SK-N-MC (cell line): Measurements from ENCODE around the gene FCRL1.

Experiments used
- DNase-seq: peaks from one replicate; pipeline ENCODE4 v3.0.0-alpha.2; 2011; ENCODE audit warnings: low read depth, low spot score
- H3K27ac ChIP-seq: fragments of 200-600 bp; sonication (generic); 2 replicates; pipeline ENCODE4 v1.5.1; 2016; ENCODE audit warnings: mixed run types
- H3K36me3 ChIP-seq: fragments of 200-600 bp; sonication (generic); 2 replicates; pipeline ENCODE4 v1.6.1; 2017; ENCODE audit warnings: antibody characterized with exemption, low read length, mixed read lengths; ENCODE audit not compliant: insufficient read depth
- H3K4me3 ChIP-seq: fragments of 200-600 bp; sonication (generic); 2 replicates; pipeline ENCODE4 v1.5.1; 2016
- H3K9ac ChIP-seq: fragments of 200-600 bp; sonication (generic); 2 replicates; pipeline ENCODE4 v1.8.0; 2017; ENCODE audit warnings: mixed run types, mixed read lengths; ENCODE audit not compliant: insufficient read length
- H3K9me3 ChIP-seq: fragments of 200-600 bp; sonication (generic); 2 replicates; pipeline ENCODE4 v1.6.1; 2017; ENCODE audit warnings: low read depth, mild to moderate bottlenecking, antibody characterized with exemption, low read length, moderate library complexity, mixed read lengths
- EZH2 ChIP-seq: fragments of 200-600 bp; sonication (generic); IDR thresholded peaks from one replicate; pipeline ENCODE4 v1.6.1; 2017; ENCODE audit warnings: antibody characterized with exemption
- FOXP2 ChIP-seq: optimal IDR thresholded peaks from 2 replicates; pipeline ENCODE3; 2011; ENCODE audit warnings: mild to moderate bottlenecking, moderate library complexity; ENCODE audit not compliant: insufficient read depth; ENCODE audit errors: extremely low read length, control extremely low read depth
- POLR2AphosphoS5 ChIP-seq: IDR thresholded peaks from 2 replicates; pipeline ENCODE4 v1.6.1; 2012; ENCODE audit warnings: mild to moderate bottlenecking, low read depth, low read length, borderline replicate concordance

The FCRL1 gene

GRCh38 chr1:157776971-157777391 is 42.9 kb downstream of the FCRL1 start, which contains the start of gene FCRL2:
Gene FCRL2, minus strand, starts transcription at chr1:157777132. Its CDS starts 59 bp downstream, at chr1:157777073.
- no peak within 1 kb of the TSS for H3K4me3 ChIP-seq
- H3K36me3 ChIP-seq = no peaks in the 10 kb centered on the region
- TF ChIP-seq POLR2AphosphoS5 (no peak), EZH2 (no peak), FOXP2 (no peak)
- H3K9me3 ChIP-seq = no peaks in the 10 kb centered on the region
- no peak for DNase-seq
- H3K27ac ChIP-seq = no peak within 1 kb of the TSS
- no peak within 1 kb of the TSS for H3K9ac ChIP-seq

DNA sequence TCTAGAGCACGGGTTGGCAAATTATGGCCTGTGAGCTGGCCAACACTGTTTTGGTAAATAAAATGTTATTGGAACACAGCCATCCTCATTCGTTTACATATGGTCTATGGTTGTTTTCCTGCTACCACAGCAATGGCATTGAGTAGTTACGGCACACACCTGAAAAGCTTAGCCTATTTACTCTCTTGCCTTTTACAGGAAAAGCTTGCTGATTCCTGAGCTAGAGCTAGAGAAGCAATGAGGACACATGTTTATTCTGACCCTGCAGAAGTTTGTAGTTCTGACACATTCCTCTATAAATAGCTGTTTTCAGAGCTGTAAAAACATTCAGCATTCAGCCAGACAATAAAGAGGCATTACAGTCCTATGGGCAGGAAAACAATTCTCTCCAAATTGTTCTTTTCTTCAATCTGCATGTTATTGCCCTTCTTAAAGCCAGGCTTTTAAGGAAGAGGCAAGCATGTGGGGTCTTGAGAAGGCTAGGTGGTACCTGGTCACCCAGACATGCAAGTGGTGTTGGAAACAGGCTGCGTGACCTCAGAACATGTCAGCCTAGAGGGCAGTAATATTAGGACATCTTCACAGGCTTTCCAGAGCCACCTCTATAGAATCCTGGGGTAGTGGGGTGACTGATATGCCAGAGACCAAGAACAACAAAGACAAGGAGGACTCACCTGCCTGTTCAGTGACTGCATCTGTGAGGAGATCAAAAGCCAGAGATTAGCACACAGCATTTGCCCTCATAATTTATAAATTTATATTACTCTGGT is 44.6 kb downstream of the FCRL1 start:
- no peak for DNase-seq
- Histone ChIP-seq H3K4me3 (no peak overlapping the region), H3K27ac (no peak overlapping the region), H3K9ac (no peak overlapping the region), H3K36me3 (no peaks in the 10 kb centered on the region), H3K9me3 (no peaks in the 10 kb centered on the region)
- TF ChIP-seq EZH2 (no peak), FOXP2 (no peak), POLR2AphosphoS5 (no peak)

GRCh38 chr1:157774412-157774811 is 45.5 kb downstream of the FCRL1 start:
- H3K27ac ChIP-seq = no peak overlapping the region
- H3K9me3 ChIP-seq = no peaks in the 10 kb centered on the region
- TF ChIP-seq EZH2 (no peak), POLR2AphosphoS5 (no peak), FOXP2 (no peak)
- H3K4me3 ChIP-seq = no peak overlapping the region
- H3K9ac ChIP-seq = no peak overlapping the region
- DNase-seq = no peak
- H3K36me3 ChIP-seq = no peaks in the 10 kb centered on the region

DNA sequence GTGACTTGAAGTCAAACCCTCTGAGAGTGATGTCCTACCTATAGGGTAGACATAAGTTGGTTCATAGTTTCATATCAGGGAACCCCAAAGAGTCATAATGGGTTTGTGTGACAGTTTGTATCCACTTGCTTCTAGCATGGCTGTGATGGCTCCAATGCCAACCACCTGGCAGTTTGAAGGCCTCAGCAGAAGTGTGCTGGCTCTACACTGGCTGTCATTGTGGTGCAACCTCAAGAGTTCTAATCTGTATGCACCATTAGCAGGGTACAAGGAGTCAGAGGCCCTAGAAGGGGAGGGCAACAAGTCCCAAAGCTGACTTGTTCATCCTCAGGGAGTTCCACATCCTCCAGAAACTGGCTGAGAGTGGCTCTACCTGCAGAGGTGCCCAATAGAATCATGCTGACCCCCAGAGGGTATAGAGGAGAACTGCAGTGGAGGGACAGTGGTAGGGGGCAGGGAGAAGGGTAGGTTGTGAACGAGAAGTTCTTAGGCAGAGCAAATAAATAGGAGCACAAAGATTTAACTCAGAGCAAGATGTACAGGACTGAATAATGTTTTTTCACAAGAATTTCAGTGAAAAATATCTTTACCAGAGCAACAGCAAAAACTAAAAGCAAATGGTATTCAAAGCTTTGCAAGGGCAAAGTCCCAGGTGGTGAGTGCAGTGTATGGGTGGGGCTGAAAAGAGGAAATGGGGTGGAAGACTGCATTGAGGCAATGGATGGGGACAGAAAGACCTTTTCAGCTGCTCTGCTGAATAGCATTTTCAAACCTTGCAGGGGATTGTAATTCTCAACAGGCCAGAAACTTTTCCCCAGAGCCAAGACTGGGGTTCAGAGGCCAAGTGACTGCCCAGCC is 46.2 kb downstream of the FCRL1 start:
- TF ChIP-seq POLR2AphosphoS5 (no peak), FOXP2 (no peak), EZH2 (no peak)
- DNase-seq = no peak
- Histone ChIP-seq H3K9me3 (no peaks in the 10 kb centered on the region), H3K36me3 (no peaks in the 10 kb centered on the region), H3K9ac (no peak overlapping the region), H3K27ac (no peak overlapping the region), H3K4me3 (no peak overlapping the region)

GRCh38 chr1:157771661-157772425 is 48.1 kb downstream of the FCRL1 start:
- no peaks in the 10 kb centered on the region for H3K9me3 ChIP-seq
- H3K27ac ChIP-seq = no peak overlapping the region
- H3K4me3 ChIP-seq = no peak overlapping the region
- DNase-seq = no peak
- H3K9ac ChIP-seq = no peak overlapping the region
- no peak for TF ChIP-seq EZH2
- no peak for TF ChIP-seq FOXP2
- TF ChIP-seq POLR2AphosphoS5 = no peak
- no peaks in the 10 kb centered on the region for H3K36me3 ChIP-seq

DNA sequence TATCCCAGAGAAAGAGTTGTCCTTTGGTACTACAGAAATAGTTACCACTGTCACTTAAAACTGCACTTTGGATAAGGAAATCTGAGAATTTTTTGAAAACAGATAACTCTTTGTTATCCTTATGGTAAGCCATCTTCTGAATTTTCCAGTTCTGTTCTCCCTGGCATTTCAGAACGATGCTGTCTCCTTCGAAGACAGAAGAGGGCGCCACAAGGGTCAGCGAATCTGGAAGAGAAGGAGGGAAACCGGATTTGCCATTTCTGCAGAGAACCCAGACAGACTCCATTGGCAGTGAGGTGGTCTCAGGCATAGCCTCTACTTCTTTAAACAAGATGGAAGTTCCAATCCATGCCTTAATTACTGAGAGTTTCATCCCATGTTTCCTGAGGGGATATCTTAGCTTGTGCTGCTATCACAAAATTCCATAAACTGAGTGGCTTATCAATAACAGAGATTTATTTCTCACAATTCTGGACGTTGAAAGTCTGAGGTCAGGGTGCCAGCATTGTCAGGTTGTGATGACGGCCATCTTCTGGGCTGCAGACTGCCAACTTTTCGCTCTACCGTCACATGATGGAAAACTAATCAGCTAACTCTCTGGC is 49.4 kb downstream of the FCRL1 start:
- H3K4me3 ChIP-seq = no peak overlapping the region
- no peaks in the 10 kb centered on the region for H3K36me3 ChIP-seq
- H3K9me3 ChIP-seq = no peaks in the 10 kb centered on the region
- TF ChIP-seq POLR2AphosphoS5 = no peak
- no peak for TF ChIP-seq EZH2
- TF ChIP-seq FOXP2 = no peak
- H3K27ac ChIP-seq = no peak overlapping the region
- H3K9ac ChIP-seq = no peak overlapping the region
- DNase-seq = no peak

GRCh38 chr1:157766792-157767191 is 53.1 kb downstream of the FCRL1 start:
- Histone ChIP-seq H3K9me3 (no peaks in the 10 kb centered on the region), H3K27ac (no peak overlapping the region), H3K36me3 (no peaks in the 10 kb centered on the region), H3K4me3 (no peak overlapping the region), H3K9ac (no peak overlapping the region)
- DNase-seq = no peak
- TF ChIP-seq POLR2AphosphoS5 (no peak), EZH2 (no peak), FOXP2 (no peak)

DNA sequence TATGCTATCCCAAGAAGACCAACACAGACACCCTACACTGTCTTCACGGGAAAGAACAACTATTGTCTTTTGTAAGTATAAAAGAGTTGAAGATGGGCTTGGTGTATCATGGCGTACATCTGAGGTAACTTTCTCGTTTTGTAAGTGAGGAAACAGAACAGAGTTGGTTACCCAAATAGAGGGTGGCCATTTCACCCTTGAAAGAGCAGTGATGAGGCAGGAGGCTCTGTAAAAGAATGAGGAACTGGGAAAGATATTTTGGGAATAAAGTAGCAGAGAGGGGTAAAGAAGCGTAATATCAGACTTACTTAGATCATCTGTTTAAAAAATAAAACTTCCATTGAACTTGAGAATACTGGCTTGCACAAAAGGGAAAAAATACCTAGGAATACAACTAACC is 61.9 kb downstream of the FCRL1 start:
- Histone ChIP-seq H3K4me3 (no peak overlapping the region), H3K27ac (no peak overlapping the region)
- no peak for DNase-seq

More for the DNA sequence above, 61.9 kb downstream of the FCRL1 start:
- no peak overlapping the region for H3K9ac ChIP-seq
- H3K36me3 ChIP-seq = no peaks in the 10 kb centered on the region
- H3K9me3 ChIP-seq = no peaks in the 10 kb centered on the region
- TF ChIP-seq FOXP2 (no peak), EZH2 (no peak), POLR2AphosphoS5 (no peak)
